GM18511 (cell line): ENCODE measurements around the gene GIMAP7.

ENCODE experiments used
- ATAC-seq: cut with Tn5 transposase; IDR thresholded peaks from one replicate; pipeline ENCODE4 v1.9.1; 2021; ENCODE audit warnings: mild to moderate bottlenecking, moderate library complexity; ENCODE audit not compliant: unreplicated experiment

Gene GIMAP7

DNA sequence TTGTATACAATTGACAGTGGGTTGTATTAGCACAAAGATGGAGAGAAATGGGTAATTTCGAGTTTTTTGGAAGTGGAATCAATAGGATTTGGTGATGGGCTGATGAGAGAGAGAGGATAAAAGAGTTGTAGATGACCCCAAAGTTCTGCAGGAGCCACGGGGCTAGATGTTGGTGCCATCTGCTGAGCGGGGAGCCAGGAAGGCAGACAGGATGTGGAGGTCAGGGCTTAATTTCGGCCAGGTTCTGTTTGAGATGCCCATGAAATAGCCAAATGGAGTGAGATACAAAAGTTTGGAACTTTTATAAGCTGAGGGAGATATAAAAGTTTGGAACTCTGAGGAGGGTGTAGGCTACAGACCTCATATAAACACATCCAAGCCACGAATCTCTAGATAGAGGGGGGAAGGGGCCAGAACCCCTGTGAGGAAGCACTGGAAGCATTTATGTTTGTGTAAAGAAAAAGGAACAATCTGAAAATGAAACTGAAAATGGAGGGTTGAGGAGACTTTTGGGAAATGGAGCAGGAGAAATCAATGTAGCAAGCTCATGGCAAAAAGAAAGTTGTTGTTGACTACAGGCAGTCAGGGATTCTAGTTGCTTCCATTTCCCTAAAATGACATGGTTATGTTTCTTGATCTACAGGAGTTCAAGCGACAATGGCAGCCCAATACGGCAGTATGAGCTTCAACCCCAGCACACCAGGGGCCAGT is 54.7 kb downstream of the GIMAP7 start:
- no peak for ATAC-seq
